NB4 (cell line): Measurements from ENCODE around the gene LY86.

Experiments
- DNase-seq: peaks from one replicate; pipeline ENCODE4 v3.0.0; 2010; ENCODE audit warnings: low read depth
- H3K4me3 ChIP-seq: one replicate; pipeline ENCODE4 v1.5.1; 2011; ENCODE audit warnings: mild to moderate bottlenecking, low read depth, low read length, moderate library complexity
- MYC ChIP-seq: IDR thresholded peaks from 2 replicates; pipeline ENCODE4 v1.6.1; 2011; ENCODE audit warnings: low read depth, low read length
- POLR2A ChIP-seq: IDR thresholded peaks from 2 replicates; pipeline ENCODE4 v1.6.1; 2011; ENCODE audit warnings: mild to moderate bottlenecking; ENCODE audit not compliant: insufficient read length; ENCODE audit errors: extremely low read depth
- TF ChIP-seq, protein P1 (sequence below): IDR thresholded peaks from one replicate; pipeline ENCODE4 v1.5.1; 2012; ENCODE audit warnings: low read depth, low read length
- TF ChIP-seq, protein P2 (sequence below): IDR thresholded peaks from 2 replicates; pipeline ENCODE4 v1.6.1; 2011; ENCODE audit warnings: low read depth, low read length

LY86 gene

GRCh38 chr6:6703699-6704098 is 115.2 kb downstream of the LY86 start:
- no peak for DNase-seq
- no peak overlapping the region for H3K4me3 ChIP-seq
- TF ChIP-seq POLR2A (no peak), MYC (no peak)
- TF ChIP-seq, protein P1, sequence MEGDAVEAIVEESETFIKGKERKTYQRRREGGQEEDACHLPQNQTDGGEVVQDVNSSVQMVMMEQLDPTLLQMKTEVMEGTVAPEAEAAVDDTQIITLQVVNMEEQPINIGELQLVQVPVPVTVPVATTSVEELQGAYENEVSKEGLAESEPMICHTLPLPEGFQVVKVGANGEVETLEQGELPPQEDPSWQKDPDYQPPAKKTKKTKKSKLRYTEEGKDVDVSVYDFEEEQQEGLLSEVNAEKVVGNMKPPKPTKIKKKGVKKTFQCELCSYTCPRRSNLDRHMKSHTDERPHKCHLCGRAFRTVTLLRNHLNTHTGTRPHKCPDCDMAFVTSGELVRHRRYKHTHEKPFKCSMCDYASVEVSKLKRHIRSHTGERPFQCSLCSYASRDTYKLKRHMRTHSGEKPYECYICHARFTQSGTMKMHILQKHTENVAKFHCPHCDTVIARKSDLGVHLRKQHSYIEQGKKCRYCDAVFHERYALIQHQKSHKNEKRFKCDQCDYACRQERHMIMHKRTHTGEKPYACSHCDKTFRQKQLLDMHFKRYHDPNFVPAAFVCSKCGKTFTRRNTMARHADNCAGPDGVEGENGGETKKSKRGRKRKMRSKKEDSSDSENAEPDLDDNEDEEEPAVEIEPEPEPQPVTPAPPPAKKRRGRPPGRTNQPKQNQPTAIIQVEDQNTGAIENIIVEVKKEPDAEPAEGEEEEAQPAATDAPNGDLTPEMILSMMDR, result no peak
- TF ChIP-seq, protein P2, sequence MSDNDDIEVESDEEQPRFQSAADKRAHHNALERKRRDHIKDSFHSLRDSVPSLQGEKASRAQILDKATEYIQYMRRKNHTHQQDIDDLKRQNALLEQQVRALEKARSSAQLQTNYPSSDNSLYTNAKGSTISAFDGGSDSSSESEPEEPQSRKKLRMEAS, result no peak
